Activated CD4-positive, alpha-beta T cell treated with anti-CD3 and anti-CD28 coated beads, Interleukin-2, amount 10 ng/mL, durations not matched to agents 7 days and 5 days (primary cell): ENCODE data around the gene IMPDH2. TPM values are rescaled to one million over a fixed set of nuclear protein-coding genes. Genes with fewer than 3 reads are reported as not detected.

Source experiments
- CTCF ChIA-PET: fragments of 350-600 bp; sonication (Branson Sonifier 250); formaldehyde crosslinking; loops from one replicate; lab custom pipeline; 2021; ENCODE audit warnings: antibody characterized with exemption; lab: Charles Lee
- POLR2A ChIA-PET: fragments of 350-600 bp; sonication (Branson Sonifier 250); formaldehyde crosslinking; loops from one replicate; lab custom pipeline; 2021; ENCODE audit warnings: antibody characterized with exemption; lab: Charles Lee
- DNase-seq: peaks from one replicate; pipeline ENCODE4 v3.0.0-alpha.2; 2020
- H3K27ac Mint-ChIP-seq: one replicate; pipeline ENCODE4 v1.8.0; 2021; ENCODE audit warnings: mild to moderate bottlenecking, moderate library complexity, mixed read lengths
- H3K27me3 Mint-ChIP-seq: one replicate; pipeline ENCODE4 v1.8.0; 2021; ENCODE audit warnings: mixed read lengths
- H3K36me3 Mint-ChIP-seq: one replicate; pipeline ENCODE4 v1.8.0; 2021; ENCODE audit warnings: low read depth, mixed read lengths
- H3K4me1 Mint-ChIP-seq: one replicate; pipeline ENCODE4 v1.8.0; 2021; ENCODE audit warnings: mixed read lengths
- H3K4me3 Mint-ChIP-seq: one replicate; pipeline ENCODE4 v1.8.0; 2021; ENCODE audit warnings: mild to moderate bottlenecking, moderate library complexity, mixed read lengths
- H3K9me3 Mint-ChIP-seq: one replicate; pipeline ENCODE4 v1.8.0; 2021; ENCODE audit warnings: mixed read lengths
- total RNA-seq, 2 experiments: library from RNA; stranded (reverse); gene quantifications; one replicate each; pipeline ENCODE4 v1.2.3, GENCODE V29; 2021

IMPDH2 gene
- total RNA-seq, result 100 to 1,000 TPM; 152 to 159 TPM

DNA sequence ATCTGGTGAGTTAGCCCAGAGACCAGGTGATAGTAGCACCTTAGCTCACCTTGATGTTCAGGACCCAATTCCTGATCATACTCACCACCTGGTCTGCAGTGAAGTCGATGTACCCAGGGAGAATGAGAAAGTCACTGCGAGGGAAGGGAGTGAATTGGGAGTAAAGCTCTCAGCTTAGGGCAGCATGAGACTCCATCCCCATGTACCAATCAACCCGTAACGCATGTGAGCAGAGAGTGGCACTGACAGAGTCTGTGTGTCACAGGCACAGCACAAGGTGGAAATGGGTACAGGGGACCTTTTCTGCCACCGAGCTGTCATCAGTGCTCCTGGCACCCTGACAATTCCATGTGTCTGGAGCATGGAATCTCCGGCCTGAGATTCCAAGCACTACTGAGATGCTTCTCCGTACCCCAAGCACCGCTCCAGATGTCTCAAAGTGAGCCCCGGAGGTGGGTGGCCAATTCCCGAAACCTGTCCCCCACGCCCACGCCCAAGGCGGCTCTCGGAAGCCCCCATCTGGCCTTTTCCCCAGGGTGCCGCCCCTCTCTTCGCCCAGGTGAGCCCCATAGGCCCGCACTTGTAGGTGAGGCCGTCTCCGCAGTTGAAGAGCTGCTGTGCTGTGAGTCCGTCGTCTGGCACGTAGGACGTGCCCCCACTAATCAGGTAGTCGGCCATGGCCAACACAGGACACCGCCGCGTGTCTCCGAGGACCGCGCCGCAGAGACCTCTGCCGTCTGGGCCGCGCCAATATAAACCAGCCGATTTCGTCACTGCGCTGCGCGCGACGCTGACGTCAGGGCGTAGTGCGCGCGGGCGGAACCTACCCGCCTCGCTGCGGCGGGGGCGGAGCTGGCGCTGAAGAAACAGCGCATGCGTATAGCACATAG lies at the start of gene IMPDH2:
Gene IMPDH2, minus strand, starts transcription at position 726 of the 890 bp plus-strand sequence. Its CDS starts 48 bp downstream, at position 678.
- Mint-ChIP-seq H3K9me3 (no peaks in the 10 kb centered on the region), H3K4me3 (peak within 1 kb of the TSS; percentile 85), H3K4me1 (peaks cover 46% of the 10 kb centered on the region), H3K27me3 (no peaks in the 10 kb centered on the region), H3K27ac (peak within 1 kb of the TSS; percentile 91), H3K36me3 (peaks cover 46% of the 10 kb centered on the region)
- ChIA-PET CTCF (interaction anchor here (0.6 to 1.9 kb wide), 5 partner anchors 12 to 115 kb away, joined by 3 to 8 read pairs (median 4); partner anchors contain the start of gene WDR6), POLR2A (interaction anchor here (0.5 to 1.5 kb wide), 5 partner anchors 8 to 247 kb away, joined by 3 to 5 read pairs (median 4); partner anchors contain the start of genes QRICH1 and WDR6)
- peak; percentile 93 for DNase-seq

DNA sequence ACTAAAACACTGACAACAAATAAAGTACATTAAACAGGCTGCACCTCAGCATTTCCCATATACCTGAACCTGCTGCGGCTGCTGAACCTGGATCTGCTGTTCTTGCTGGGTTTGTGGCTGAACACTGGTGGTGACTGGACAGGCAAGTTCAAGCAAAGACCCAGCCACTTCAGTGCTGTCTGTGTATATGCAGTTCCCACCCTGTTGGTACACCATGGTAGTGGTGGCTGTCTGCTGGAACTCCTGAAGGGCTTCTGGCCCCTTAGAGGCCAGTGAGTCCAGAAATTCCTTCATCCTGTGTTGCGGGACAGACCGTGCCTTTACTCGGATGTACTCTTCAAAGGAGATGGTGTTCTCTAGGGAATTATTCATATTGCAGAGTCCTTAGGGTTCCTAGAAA lies 47.4 kb upstream of the IMPDH2 start:
- Mint-ChIP-seq H3K4me1 (peaks cover 2% of the 10 kb centered on the region), H3K27ac (no peak overlapping the region), H3K9me3 (no peaks in the 10 kb centered on the region), H3K36me3 (peaks cover 36% of the 10 kb centered on the region), H3K27me3 (no peaks in the 10 kb centered on the region), H3K4me3 (no peak overlapping the region)
- ChIA-PET CTCF (no interaction called here), POLR2A (no interaction called here)
- no peak for DNase-seq

DNA sequence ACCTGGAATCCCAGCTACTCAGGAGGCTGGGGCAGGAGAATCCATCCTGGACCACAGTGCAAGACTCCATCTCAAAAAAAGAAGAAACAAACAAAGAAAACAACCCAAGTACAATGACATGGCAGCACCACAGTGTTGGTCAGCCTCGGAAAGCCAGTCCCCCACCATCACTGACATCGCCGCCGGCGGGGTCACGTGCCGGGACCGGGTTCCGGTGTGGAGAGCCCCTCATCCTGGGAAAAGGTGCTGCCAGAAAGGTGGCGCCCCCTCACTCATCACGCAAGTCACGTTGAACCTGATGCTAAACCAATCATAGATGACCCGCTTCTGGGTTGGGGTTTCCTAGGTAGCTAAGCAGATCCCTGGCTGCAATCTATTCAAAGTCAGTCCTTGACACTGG lies 46.9 kb upstream of the IMPDH2 start:
- DNase-seq, result no peak
- POLR2A ChIA-PET, result no interaction called here
- CTCF ChIA-PET, result no interaction called here
- peaks cover 2% of the 10 kb centered on the region for H3K4me1 Mint-ChIP-seq
- no peak overlapping the region for H3K27ac Mint-ChIP-seq
- no peaks in the 10 kb centered on the region for H3K27me3 Mint-ChIP-seq
- no peaks in the 10 kb centered on the region for H3K9me3 Mint-ChIP-seq
- H3K36me3 Mint-ChIP-seq, result peaks cover 40% of the 10 kb centered on the region
- H3K4me3 Mint-ChIP-seq, result no peak overlapping the region

DNA sequence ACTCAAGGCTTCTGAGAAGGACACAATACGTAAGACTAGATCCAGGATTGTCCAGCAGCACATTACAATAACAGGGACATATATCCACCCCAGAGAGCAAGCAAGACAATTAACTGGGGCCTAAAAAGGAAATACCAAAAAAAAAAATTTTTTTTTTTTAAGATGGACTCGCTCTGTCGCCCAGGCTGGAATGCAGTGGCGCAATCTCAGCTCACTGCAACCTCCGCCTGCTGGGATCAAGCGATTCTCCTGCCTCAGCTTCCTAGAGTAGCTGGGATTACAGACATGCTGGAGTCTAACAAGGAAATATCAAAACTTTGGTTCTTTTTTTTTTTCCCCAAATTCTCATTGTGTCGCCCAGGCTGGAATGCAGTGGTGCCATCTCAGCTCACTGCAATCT lies 28.8 kb upstream of the IMPDH2 start:
- Mint-ChIP-seq H3K9me3 (no peaks in the 10 kb centered on the region), H3K36me3 (peaks cover 29% of the 10 kb centered on the region), H3K4me1 (no peaks in the 10 kb centered on the region), H3K4me3 (no peak overlapping the region), H3K27me3 (no peaks in the 10 kb centered on the region), H3K27ac (no peak overlapping the region)
- ChIA-PET CTCF (interaction anchor here (0.6 to 1.4 kb wide), 6 partner anchors 10 to 395 kb away, joined by 3 to 7 read pairs (median 3); partner anchors contain the start of gene NDUFAF3), POLR2A (no interaction called here)
- DNase-seq, result no peak

DNA sequence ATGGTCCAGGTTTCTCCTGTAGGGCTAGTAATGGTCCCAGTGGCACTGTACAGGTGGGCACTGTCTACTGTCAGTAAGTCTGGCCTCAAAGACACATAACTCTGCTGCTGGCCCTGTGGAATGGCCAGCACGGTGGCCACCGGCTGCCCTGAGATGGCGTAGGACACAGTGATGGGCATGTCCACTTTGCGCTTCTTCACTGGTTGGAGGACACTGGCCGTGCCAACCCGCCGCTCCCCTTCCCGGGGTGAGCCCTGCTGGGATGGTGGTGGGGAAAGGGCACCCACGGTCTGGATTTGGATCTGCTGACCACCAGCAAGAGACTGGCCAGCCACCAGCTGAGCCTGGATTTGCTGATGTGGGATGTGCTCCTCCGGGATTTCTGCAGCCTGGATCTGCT lies 28.1 kb upstream of the IMPDH2 start:
- peaks cover 32% of the 10 kb centered on the region for H3K36me3 Mint-ChIP-seq
- no peaks in the 10 kb centered on the region for H3K27me3 Mint-ChIP-seq
- H3K4me3 Mint-ChIP-seq, result no peak overlapping the region
- no peaks in the 10 kb centered on the region for H3K4me1 Mint-ChIP-seq
- no peak overlapping the region for H3K27ac Mint-ChIP-seq
- ChIA-PET CTCF (interaction anchor here (1.4 kb wide), 1 partner anchor 36 kb away, joined by 3 read pairs; the partner anchor contains the start of gene NDUFAF3), POLR2A (no interaction called here)
- no peak for DNase-seq
- no peaks in the 10 kb centered on the region for H3K9me3 Mint-ChIP-seq

DNA sequence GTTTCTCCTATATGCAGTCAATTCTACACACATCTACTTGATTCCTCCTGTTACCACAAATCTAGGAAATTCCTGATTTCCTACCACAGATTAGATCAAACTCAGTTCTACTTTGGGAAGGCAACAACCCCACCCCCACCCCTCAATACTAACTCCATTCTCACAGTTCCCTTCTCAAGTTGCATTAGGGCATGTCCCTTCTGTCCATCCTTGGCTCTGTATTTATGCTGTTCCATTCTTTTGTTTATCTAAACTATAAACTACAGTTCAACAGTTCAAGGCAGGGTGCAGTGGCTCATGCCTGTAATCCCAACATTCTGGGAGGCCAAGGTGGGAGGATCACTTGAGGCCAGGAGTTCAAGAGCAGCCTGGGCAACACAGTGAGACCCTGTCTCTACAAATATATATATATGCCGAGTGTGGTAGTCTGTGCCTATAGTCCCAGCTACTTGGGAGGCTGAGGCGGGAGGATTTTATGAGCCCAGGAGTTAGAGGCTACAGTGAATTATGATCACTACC lies 25.2 kb upstream of the IMPDH2 start:
- H3K4me1 Mint-ChIP-seq, result no peaks in the 10 kb centered on the region
- H3K27me3 Mint-ChIP-seq, result no peaks in the 10 kb centered on the region
- ChIA-PET POLR2A (no interaction called here), CTCF (interaction anchor here (1.8 kb wide), 1 partner anchor 15 kb away, joined by 4 read pairs; no protein-coding TSS in a partner anchor)
- no peak overlapping the region for H3K4me3 Mint-ChIP-seq
- H3K9me3 Mint-ChIP-seq, result no peaks in the 10 kb centered on the region
- peaks cover 46% of the 10 kb centered on the region for H3K36me3 Mint-ChIP-seq
- DNase-seq, result no peak
- H3K27ac Mint-ChIP-seq, result no peak overlapping the region

DNA sequence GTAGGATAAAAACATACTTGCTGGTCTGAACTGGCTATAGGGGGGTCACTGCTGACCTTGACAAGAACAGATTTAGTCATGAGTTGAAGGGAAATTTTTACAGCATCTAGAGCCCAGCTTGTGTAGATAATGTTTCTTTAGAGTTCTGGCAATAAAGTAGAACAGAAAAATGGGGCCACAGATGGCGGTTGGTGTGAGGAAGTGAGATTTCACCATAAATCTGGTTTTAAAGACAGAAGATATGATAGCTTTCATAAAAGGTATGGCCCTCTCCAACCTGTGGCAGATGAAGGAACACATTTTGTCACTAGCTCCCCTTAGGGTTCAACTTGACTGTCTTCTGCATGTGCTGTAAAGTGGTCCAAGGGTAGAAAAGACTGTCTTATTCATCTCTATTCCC lies 24.3 kb upstream of the IMPDH2 start:
- no peak for DNase-seq
- ChIA-PET POLR2A (no interaction called here), CTCF (no interaction called here)
- Mint-ChIP-seq H3K36me3 (peaks cover 46% of the 10 kb centered on the region), H3K9me3 (no peaks in the 10 kb centered on the region), H3K4me3 (no peak overlapping the region), H3K27me3 (no peaks in the 10 kb centered on the region), H3K27ac (no peak overlapping the region), H3K4me1 (no peaks in the 10 kb centered on the region)

DNA sequence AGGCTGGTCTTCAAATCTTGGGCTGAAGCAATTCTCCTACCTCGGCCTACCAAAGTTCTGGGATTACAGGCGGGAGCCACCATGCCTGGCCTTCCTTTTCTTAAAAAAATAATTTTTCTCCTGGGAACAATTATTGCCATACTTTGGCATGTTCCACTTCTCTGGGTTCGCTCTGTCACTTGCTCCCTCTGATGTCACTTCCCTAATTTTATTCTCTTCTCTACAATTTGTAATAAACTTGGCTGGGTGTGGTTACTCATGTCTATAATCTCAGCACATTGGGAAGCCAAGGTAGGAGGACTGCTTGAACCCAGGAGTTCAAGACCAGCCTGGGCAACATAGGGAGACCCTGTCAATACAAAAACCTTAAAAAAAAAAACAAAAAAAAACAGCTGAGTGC lies 6.1 kb upstream of the IMPDH2 start:
- CTCF ChIA-PET, result interaction anchor here (1.5 kb wide), 1 partner anchor 10 kb away, joined by 7 read pairs; no protein-coding TSS in a partner anchor
- H3K36me3 Mint-ChIP-seq, result peaks cover 41% of the 10 kb centered on the region
- H3K4me3 Mint-ChIP-seq, result no peak overlapping the region
- H3K9me3 Mint-ChIP-seq, result no peaks in the 10 kb centered on the region
- no peaks in the 10 kb centered on the region for H3K27me3 Mint-ChIP-seq
- peaks cover 1% of the 10 kb centered on the region for H3K4me1 Mint-ChIP-seq
- no peak for DNase-seq
- POLR2A ChIA-PET, result no interaction called here
- no peak overlapping the region for H3K27ac Mint-ChIP-seq

DNA sequence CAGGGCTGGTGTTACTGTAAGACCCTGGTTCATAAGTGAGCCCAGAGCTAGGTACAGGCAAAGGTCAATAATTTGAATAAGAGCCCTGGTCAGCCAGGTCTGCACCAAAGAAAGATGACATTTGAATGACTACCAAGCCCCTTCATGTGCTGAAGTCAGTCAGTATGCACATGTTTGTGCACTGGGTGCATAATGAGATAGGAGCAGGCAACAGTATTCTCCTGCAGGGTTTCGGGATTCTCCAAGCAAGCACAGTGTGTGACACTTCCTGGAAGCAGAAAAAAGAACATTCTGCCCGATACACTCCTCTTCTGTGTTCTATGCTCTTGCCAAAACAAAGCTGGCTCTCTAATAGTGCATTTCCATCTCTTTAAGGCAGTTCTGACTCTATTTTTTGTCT lies 5.5 kb upstream of the IMPDH2 start:
- peaks cover 37% of the 10 kb centered on the region for H3K36me3 Mint-ChIP-seq
- CTCF ChIA-PET, result interaction anchor here (1.0 to 4.8 kb wide), 4 partner anchors 11 to 65 kb away, joined by 3 to 31 read pairs (median 7); partner anchors contain the start of gene NDUFAF3

DNA sequence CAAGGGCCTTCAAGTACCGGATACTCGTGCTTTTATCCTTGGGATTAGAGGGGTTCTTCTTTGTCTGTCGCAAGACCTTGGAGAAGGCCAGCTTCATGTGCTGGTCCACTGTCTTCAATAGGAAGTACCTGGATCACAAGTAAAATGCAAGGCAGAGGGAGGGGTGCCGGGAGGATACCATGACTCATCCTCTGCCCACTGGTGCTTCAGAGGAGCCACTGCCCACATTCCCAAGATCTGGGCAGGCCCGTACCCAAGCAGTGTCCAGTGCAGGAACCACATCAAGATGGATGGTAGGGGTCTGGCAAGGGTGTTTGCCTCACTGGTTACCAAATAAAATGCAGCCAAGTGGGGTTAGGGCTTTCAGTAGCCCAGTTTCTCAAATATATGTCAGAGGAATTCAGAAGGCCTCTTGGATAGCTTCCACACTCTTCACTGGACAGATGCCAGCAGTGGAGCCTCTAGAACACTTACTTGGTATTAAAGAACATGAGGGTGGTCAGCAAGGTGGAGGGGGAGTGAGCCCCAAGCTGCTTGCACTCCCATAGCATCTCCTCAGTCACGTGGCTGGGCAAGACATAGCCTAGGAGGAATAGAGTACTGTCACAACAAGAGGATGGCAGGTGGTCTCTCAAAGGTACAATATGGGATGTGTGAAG lies 3.6 kb upstream of the IMPDH2 start:
- H3K36me3 Mint-ChIP-seq, result peaks cover 39% of the 10 kb centered on the region
- DNase-seq, result no peak
- no peak overlapping the region for H3K4me3 Mint-ChIP-seq
- H3K4me1 Mint-ChIP-seq, result peaks cover 17% of the 10 kb centered on the region
- no peaks in the 10 kb centered on the region for H3K9me3 Mint-ChIP-seq
- ChIA-PET CTCF (interaction anchor here (0.6 to 4.8 kb wide), 5 partner anchors 9 to 205 kb away, joined by 3 to 31 read pairs (median 3); partner anchors contain the start of gene NDUFAF3), POLR2A (no interaction called here)
- no peaks in the 10 kb centered on the region for H3K27me3 Mint-ChIP-seq
- H3K27ac Mint-ChIP-seq, result no peak overlapping the region

More for the DNA sequence above, 5.5 kb upstream of the IMPDH2 start:
- no peak for DNase-seq
- H3K27me3 Mint-ChIP-seq, result no peaks in the 10 kb centered on the region
- no peak overlapping the region for H3K27ac Mint-ChIP-seq
- peaks cover 1% of the 10 kb centered on the region for H3K4me1 Mint-ChIP-seq
- H3K4me3 Mint-ChIP-seq, result no peak overlapping the region
- no peaks in the 10 kb centered on the region for H3K9me3 Mint-ChIP-seq
- POLR2A ChIA-PET, result no interaction called here

DNA sequence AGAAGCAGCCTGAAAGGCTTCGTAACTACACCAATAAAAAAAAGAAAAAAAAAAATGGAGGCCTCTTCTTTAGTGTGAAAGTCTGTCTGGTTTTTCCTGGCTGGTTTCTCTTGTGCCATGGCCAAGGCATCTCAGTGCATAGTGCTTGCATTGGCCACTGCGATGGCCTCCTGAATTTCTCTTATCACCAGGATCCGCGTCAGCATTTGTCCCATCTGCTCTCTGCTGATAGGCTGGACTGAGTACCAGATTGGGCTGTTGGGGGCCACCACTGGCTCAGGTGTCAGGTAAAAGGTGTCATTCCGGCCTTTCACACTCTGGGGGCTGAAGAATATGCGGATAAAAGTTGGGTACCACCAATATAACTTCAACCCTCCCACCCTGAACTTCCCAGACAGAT lies 1.1 kb upstream of the IMPDH2 start:
- H3K4me3 Mint-ChIP-seq, result no peak overlapping the region
- CTCF ChIA-PET, result interaction anchor here (1.1 to 4.8 kb wide), 3 partner anchors 9 to 20 kb away, joined by 3 to 31 read pairs (median 4); partner anchors contain the start of gene NDUFAF3
- POLR2A ChIA-PET, result interaction anchor here (0.6 kb wide), 1 partner anchor 358 kb away, joined by 3 read pairs; no protein-coding TSS in a partner anchor
- H3K27ac Mint-ChIP-seq, result peak overlapping the region; percentile 69
- H3K27me3 Mint-ChIP-seq, result no peaks in the 10 kb centered on the region
- H3K4me1 Mint-ChIP-seq, result peaks cover 34% of the 10 kb centered on the region
- no peak for DNase-seq
- H3K9me3 Mint-ChIP-seq, result no peaks in the 10 kb centered on the region
- peaks cover 45% of the 10 kb centered on the region for H3K36me3 Mint-ChIP-seq

DNA sequence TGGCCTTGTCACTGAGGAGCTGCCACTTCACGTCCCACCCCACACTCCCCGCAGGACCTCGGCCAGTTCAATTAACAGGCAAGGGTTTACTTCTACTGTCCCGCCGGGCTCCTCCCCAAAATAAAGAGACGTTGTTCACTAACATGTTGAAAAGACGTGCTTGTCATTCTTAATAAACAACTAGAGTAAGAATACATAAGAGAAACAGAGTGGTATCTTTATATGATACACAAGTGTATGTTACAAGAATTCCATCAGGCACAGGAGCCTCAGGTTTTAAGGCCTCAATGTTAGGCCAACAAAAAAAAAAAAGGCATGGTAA lies 326 bp upstream of the IMPDH2 start:
- Mint-ChIP-seq H3K4me1 (peaks cover 40% of the 10 kb centered on the region), H3K36me3 (peaks cover 43% of the 10 kb centered on the region), H3K4me3 (peak overlapping the region; percentile 85), H3K27me3 (no peaks in the 10 kb centered on the region), H3K27ac (peak overlapping the region; percentile 91), H3K9me3 (no peaks in the 10 kb centered on the region)
- DNase-seq, result no peak
- CTCF ChIA-PET, result interaction anchor here (0.6 to 1.9 kb wide), 4 partner anchors 15 to 115 kb away, joined by 3 to 8 read pairs (median 5); partner anchors contain the start of gene WDR6
- POLR2A ChIA-PET, result interaction anchor here (0.5 to 1.5 kb wide), 5 partner anchors 9 to 247 kb away, joined by 3 to 5 read pairs (median 4); partner anchors contain the start of genes QRICH1 and WDR6
